Type B pancreatic cell (in vitro differentiated cells): ENCODE measurements around the gene CNOT6L. TPM values are rescaled to one million over a fixed set of nuclear protein-coding genes. Genes with fewer than 3 reads are reported as not detected.

ENCODE experiments used
- DNase-seq: peaks from one replicate; pipeline ENCODE4 v3.0.0; 2021; ENCODE audit warnings: mixed read lengths; ENCODE audit not compliant: unreplicated experiment; ENCODE audit errors: extremely low spot score
- H3K27ac Mint-ChIP-seq: 2 replicates; pipeline ENCODE4 v1.8.0; 2021; ENCODE audit warnings: mild to moderate bottlenecking, mixed read lengths
- H3K27me3 Mint-ChIP-seq: 2 replicates; pipeline ENCODE4 v1.8.0; 2021; ENCODE audit warnings: mixed read lengths
- H3K36me3 Mint-ChIP-seq: 2 replicates; pipeline ENCODE4 v1.8.0; 2021; ENCODE audit warnings: mixed read lengths
- H3K4me1 Mint-ChIP-seq: one replicate; pipeline ENCODE4 v1.8.0; 2021; ENCODE audit warnings: mixed read lengths; ENCODE audit not compliant: unreplicated experiment
- H3K4me3 Mint-ChIP-seq: 2 replicates; pipeline ENCODE4 v1.8.0; 2021; ENCODE audit warnings: mild to moderate bottlenecking, mixed read lengths
- H3K9me3 Mint-ChIP-seq: 2 replicates; pipeline ENCODE4 v1.8.0; 2021; ENCODE audit warnings: mixed read lengths
- total RNA-seq: library from RNA; stranded (reverse); gene quantifications from 2 replicates; pipeline ENCODE4 v1.2.1, GENCODE V29; 2021; ENCODE audit warnings: low replicate concordance
- TF ChIP-seq, protein P1 (sequence below): fragments of 200-600 bp; sonication (generic); conservative IDR thresholded peaks from 2 replicates; pipeline ENCODE4 v1.5.0; 2021; ENCODE audit warnings: antibody characterized with exemption, mild to moderate bottlenecking

Gene CNOT6L
- total RNA-seq, 1 donor from 2014 or later: 30.0 TPM

DNA sequence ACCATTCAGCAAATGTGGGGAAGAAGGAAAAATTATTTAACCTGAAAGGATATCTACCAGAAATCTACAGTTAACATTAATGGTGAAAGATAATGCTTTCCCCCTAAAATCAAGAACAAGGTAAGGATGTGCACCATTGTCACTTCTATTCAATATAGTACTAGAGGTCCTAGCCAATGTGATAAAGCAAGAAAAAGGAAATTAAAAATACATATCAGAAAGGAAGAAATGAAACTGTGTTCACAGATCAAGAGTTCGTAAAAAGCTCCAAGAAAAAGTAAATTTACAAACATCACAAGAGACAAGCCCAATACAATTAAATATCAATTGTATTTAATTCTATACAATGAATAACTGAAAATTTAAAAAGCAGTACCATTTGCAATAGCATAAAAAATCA lies 57.6 kb downstream of the CNOT6L start:
- H3K27ac Mint-ChIP-seq: no peak overlapping the region
- no peaks in the 10 kb centered on the region for H3K4me1 Mint-ChIP-seq
- TF ChIP-seq, protein P1, sequence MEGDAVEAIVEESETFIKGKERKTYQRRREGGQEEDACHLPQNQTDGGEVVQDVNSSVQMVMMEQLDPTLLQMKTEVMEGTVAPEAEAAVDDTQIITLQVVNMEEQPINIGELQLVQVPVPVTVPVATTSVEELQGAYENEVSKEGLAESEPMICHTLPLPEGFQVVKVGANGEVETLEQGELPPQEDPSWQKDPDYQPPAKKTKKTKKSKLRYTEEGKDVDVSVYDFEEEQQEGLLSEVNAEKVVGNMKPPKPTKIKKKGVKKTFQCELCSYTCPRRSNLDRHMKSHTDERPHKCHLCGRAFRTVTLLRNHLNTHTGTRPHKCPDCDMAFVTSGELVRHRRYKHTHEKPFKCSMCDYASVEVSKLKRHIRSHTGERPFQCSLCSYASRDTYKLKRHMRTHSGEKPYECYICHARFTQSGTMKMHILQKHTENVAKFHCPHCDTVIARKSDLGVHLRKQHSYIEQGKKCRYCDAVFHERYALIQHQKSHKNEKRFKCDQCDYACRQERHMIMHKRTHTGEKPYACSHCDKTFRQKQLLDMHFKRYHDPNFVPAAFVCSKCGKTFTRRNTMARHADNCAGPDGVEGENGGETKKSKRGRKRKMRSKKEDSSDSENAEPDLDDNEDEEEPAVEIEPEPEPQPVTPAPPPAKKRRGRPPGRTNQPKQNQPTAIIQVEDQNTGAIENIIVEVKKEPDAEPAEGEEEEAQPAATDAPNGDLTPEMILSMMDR: no peak
- H3K4me3 Mint-ChIP-seq: no peak overlapping the region
- H3K36me3 Mint-ChIP-seq: peaks cover 36% of the 10 kb centered on the region
- peaks cover 13% of the 10 kb centered on the region for H3K9me3 Mint-ChIP-seq
- no peak for DNase-seq
- no peaks in the 10 kb centered on the region for H3K27me3 Mint-ChIP-seq

DNA sequence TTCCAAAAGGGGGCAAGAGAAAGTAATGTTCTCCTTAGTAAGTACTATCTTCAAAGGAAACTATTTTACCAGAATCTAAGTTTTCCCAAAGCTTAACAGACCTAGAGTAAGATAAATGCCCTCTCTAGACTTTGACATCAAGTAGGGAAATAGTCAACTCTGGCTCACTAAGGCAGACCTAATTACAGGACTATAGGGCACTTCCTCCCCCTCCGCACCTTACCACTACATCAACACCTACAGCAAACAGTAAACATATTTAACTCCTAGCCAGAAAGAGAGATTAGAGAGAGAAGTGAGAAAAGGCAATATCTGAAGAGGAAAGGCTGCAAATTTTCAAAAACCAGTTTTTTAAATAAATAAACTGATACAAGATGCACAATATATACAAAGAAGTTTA lies 60.4 kb downstream of the CNOT6L start:
- Mint-ChIP-seq H3K27ac (no peak overlapping the region), H3K27me3 (no peaks in the 10 kb centered on the region), H3K4me3 (no peak overlapping the region), H3K9me3 (peaks cover 13% of the 10 kb centered on the region), H3K4me1 (no peaks in the 10 kb centered on the region), H3K36me3 (peaks cover 38% of the 10 kb centered on the region)
- DNase-seq: no peak
- TF ChIP-seq, protein P1: no peak

DNA sequence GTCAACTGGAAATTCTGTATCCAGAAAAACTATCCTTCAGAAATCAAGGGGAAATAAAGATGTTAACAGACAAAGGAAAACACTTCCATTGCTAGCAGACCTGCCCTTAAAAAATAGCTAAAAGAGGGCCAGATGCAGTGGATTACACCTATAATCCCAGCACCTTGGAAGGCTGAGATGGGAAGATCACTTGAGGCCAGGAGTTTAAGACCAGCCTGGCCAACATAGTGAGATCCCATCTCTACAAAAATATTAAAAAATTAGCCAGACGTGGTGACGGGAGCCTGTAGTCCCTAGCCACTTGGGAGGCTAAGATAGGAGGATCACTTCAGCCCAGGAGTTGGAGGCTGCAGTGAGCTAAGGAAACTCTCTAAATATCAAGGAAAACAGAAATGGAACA lies 67.4 kb downstream of the CNOT6L start:
- Mint-ChIP-seq H3K36me3 (peaks cover 18% of the 10 kb centered on the region), H3K4me3 (no peak overlapping the region), H3K9me3 (peaks cover 10% of the 10 kb centered on the region), H3K27me3 (no peaks in the 10 kb centered on the region), H3K27ac (no peak overlapping the region), H3K4me1 (no peaks in the 10 kb centered on the region)
- no peak for DNase-seq
- TF ChIP-seq, protein P1: no peak

DNA sequence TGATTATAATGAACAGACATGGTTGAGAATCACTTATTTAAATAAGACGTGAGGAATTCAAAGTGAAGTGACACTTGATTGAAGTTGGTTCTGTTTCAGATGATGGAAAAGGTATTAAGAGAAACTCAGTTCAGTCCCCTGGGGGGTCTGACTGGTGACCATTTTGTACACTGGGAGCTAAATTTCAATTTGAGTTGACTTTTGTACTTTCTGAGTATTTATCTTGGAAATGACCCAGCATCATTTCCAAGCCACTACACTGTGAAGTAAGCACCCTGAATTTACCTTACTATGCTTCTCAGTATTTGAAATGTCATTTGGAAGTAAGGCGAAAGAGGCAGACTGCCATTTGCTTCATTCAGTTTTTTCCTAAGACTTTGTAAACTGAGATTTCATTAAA lies 73.4 kb downstream of the CNOT6L start:
- no peak overlapping the region for H3K4me3 Mint-ChIP-seq

DNA sequence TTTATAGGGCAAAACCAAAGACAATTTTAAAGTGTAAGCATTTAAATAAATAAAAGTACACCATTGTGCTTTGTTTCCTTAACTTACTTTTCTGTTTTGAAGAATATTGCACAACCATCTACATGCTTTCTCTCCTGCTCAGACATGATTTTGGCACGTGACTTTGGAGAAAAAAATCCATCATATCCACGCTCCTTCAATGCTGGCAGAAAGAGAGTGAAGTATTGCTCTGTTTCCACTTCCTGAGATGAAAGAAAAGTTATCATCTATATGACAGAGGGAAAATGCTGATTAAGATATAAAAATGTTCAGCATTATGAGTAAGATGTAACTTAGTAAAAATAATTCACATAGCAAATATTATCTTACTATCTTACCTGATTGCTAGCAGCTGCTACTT lies 77.1 kb downstream of the CNOT6L start:
- H3K27me3 Mint-ChIP-seq: no peaks in the 10 kb centered on the region
- H3K4me3 Mint-ChIP-seq: no peak overlapping the region
- no peak for DNase-seq
- no peak overlapping the region for H3K27ac Mint-ChIP-seq
- TF ChIP-seq, protein P1: no peak
- no peaks in the 10 kb centered on the region for H3K4me1 Mint-ChIP-seq
- no peaks in the 10 kb centered on the region for H3K9me3 Mint-ChIP-seq
- peaks cover 13% of the 10 kb centered on the region for H3K36me3 Mint-ChIP-seq

More for the DNA sequence above, 73.4 kb downstream of the CNOT6L start:
- Mint-ChIP-seq H3K4me1 (no peaks in the 10 kb centered on the region), H3K27ac (no peak overlapping the region), H3K27me3 (no peaks in the 10 kb centered on the region), H3K36me3 (peaks cover 9% of the 10 kb centered on the region), H3K9me3 (no peaks in the 10 kb centered on the region)
- DNase-seq: no peak
- TF ChIP-seq, protein P1: no peak

DNA sequence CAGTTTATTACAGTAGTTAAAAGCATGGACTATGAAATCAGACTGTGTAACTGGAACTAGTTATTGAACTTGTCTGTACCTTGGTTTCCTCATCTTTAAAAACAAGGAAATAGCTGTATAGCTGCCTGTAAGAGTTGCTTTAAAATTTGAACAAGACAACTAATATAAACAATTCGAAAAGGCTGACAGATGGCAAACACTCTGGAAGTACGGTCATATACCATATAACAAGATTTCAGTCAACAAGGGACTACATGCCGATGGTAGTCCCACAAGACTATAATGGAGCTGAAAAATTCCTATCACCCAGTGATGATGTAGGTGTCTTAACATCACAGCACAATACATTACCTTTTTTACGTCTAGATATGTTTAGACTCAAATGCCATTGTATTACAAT lies 78.7 kb downstream of the CNOT6L start:
- H3K27me3 Mint-ChIP-seq: no peaks in the 10 kb centered on the region
- H3K9me3 Mint-ChIP-seq: no peaks in the 10 kb centered on the region
- DNase-seq: no peak
- H3K36me3 Mint-ChIP-seq: peaks cover 13% of the 10 kb centered on the region
- H3K4me1 Mint-ChIP-seq: no peaks in the 10 kb centered on the region
- TF ChIP-seq, protein P1: no peak
- H3K4me3 Mint-ChIP-seq: no peak overlapping the region
- no peak overlapping the region for H3K27ac Mint-ChIP-seq
